ENCODE data around the gene RTL10.

Gene RTL10

DNA sequence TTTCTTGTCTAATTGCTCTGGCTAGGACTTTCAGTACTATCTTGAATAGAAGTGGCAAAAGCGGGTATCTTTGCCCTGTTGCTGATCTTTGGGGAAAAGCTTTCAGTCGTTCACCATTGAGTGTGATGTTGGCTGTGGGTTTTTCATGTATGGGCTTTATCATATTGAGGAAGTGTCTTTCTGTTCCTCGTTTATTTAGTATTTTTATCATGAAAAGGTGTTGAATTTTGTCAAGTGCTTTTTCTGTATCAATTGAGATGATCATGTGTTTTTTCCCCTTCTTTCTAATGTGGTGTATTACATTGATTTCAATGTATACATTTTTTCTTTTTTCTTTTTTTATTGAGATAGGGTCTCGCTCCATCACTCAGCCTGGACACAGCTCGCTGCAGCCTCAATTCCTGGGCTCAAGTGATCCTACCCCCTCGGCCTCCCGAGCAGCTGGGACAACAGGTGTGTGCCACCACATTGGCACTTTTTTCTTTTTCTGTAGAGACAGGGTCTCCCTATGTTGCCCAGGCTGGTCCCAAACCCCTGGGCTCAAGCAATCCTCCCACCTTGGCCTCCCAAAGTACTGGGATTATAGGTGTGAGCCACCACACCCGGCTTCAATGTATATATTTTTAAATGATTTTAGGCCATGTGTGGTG lies 5.3 kb upstream of the RTL10 start:
- no peak for FAIRE-seq

- no peak for FAIRE-seq
Observed at GRCh38 chr22:19857382-19857781, 2.7 kb upstream of the RTL10 start.

GRCh38 chr22:19855504-19856409 lies 1.1 kb upstream of the RTL10 start:
- FAIRE-seq, result no peak

GRCh38 chr22:19853879-19854777 lies 546 bp downstream of the RTL10 start:
- FAIRE-seq, result no peak

DNA sequence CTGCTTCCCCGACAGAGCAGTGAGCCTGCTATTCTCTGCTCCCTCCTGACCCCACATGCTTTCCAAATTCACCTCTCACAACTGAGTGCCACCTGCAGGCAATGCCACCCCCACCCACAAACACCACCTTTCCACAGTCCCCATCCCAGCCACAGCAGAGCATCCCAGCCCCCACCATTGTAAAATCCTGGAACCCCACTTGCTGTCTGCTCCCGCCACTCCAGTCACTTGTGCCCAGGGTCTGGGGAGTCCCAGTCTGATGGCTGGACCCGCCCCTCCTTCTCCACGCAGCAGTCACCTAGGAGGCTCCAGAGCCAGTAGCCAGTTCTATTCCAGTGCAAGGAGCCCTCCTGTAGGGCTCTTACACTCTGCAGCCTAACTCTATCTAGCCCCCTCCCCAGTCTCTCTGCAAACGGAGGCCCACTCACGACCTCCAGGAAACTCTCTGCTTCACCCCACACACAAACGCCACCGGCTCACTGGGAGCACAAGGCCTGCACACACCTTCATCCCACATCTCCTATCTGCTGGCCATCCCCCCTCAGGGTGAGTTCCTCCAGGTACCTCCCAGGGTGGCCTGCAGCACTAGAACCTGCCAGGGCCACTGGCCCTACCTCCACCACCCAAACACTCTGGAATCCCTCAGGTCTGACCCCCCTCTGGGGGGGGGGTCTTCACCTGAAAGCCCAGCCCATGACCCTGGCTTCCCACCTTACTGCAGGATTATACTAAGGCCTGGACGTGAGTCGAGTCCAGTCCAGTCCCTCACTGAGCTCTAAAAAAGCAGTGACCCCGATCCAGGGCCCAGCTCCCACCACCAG lies 1.4 kb downstream of the RTL10 start:
- FAIRE-seq, result no peak

DNA sequence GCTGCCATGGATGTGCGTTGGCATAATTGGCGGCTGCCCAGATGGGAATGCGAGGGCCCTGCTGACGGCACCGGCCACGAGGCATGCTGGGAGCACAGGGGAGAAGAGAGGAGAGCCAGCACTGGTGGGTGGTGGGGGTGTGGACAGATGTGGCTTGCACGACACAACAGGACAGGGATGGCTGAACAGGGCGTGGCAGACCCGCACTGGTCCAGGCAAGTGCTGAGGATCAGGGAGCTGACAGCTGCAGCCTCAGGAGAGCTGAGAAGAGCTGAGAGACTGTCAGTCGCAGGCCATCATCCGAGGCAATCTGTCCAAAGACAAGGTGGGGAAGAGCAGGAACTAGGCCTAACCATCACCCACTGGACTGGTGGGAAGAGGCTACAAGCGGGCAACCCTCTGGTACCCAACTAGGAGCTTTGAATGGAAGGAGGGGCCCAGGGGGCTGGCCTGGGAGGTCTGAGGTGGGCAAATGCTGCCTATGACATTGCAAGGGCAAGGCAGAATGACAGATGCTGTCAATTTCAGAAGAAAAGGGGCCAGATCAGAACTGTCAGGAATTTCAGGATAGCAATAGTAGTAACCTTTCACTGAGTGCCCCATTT lies 2.4 kb downstream of the RTL10 start:
- no peak for FAIRE-seq

DNA sequence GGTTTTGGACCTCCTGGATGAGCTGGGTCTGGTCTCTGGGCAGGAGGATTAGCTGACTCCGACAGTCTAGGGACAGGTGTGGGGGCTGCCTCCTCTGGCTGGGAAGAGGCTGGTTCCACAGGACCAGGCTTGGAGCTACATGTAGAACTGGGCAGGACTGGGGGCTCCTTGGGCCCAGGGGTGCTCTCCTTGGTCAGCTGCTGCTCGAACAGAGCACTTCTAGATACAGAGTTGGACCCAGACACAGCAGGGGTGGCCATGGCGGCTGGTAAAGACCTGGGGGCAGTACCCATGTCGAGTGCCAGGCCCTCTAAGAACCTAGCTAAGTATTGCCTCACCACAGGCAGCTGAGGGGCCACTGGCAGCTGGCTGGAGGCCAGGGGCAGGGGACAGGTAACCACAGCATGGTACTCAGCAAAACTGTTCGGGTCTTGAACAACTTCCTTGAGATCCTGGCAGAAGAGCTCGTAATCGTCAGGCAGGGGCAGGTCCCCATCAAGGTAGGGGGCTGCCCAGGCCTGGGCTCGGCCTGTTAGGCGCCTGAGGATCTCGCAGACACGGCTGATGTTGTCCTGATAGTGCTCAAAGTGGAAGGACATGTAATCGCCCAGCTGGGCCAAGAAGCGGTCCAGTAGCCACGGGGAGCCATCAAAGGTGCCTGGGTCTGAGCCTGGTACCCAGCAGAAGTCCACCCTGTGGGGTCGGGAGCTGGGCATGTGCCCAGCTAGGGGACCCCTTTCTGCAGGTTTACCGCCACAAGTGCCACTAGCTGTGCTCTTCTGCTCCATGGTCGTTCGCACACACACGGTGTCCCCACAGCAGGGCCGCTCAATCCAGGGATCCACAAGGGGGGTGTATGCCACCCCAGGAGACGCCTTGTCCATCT lies 3.1 kb downstream of the RTL10 start:
- no peak for FAIRE-seq

GRCh38 chr22:19850763-19851109 lies 3.9 kb downstream of the RTL10 start:
- FAIRE-seq, result no peak

DNA sequence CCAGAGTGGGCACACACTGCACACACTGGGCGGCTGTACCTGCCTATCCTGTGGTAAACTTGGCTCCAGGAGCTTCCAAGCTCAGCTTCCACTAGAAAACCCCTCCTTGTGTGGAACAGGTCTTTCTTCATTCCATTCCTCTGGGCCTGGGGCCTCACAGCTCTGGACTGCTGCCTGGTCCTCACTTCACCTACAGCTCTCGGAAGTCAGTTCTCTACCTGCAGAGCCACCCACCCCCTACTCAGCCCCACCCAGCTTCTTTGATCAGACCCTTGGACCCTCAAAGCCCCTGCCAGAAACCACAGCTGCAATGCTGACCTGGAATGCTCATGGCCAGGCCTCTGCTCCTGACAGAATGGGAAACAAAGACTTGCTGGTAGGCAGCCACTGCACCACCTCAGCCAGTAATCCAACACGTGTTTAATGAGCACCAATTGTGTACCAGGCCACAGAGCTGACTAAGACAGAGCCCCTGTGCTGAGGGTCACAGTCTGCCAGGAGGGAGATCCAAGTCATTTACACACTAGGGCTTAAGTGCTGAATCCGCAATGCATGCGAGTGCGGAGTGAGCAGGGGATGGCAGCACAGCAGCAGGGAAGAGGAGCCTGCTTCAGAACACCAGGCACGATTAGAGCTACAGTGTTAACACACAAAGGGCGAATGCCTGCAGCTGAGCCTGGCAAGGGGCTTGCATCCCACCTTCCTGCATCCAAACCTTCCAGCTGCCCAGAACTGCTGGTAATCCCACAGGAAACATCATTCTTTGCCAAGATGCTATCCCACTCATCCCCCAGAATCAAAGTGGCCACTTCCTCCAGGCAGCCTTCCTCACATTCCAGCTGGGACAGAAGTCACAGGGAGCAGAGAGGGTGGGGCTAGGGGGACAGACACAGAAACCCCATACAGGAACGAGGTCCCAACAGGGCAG lies 4.6 kb downstream of the RTL10 start:
- FAIRE-seq, result no peak

- no peak for FAIRE-seq
Observed at GRCh38 chr22:19848298-19849224, 6.1 kb downstream of the RTL10 start.

DNA sequence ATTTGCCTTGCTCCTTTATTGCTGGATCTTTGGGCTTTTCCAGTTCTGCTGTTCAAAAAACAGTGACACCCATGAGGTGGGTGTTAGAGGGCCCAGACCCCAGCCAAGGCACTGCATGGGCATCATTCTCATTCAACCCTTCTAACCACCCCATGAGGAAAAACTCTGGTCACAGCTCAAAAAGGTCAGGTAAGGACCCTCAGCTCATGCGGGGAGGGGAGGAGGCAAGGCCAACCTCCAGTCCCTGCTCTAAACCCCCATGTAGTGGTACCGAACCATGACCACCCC lies 7.4 kb downstream of the RTL10 start:
- no peak for FAIRE-seq

DNA sequence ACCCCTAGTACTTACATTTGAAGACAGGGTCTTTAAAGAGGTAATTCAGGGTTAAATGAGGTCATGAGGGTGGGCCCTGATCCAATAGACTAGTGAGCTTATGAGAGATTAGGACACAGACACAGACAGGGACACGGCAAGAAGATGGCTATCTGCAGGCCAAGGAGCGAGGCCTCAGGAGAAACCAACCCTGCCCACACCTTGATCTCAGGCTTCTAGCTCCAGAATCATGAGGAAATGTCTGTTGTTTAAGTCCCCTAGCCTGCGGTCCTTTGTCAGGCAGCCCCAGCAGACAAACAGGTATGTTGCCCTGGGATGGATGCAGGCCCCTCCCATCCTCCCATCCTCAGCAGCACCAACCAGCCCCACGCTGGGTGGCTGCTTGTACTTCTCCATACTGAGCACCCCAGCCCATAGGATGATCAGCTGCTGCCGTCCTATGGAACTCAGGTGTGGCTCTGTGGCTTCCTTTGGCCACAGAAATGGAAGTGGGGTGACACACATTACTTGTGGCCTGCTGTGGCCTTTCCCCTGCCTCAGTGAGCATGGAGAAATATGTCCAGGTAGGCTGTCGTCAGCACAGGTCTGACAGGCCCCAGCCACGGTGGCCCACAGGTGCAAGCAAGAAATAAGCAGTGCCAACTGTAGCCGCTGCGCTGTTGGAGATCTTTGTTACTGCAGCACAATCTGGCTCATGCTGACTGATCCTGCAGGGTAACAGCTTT lies 7.9 kb downstream of the RTL10 start:
- FAIRE-seq, result no peak

- FAIRE-seq, result no peak
Observed at GRCh38 chr22:19845054-19845722, 9.5 kb downstream of the RTL10 start.

GRCh38 chr22:19844377-19845053 lies 10.2 kb downstream of the RTL10 start:
- no peak for FAIRE-seq

DNA sequence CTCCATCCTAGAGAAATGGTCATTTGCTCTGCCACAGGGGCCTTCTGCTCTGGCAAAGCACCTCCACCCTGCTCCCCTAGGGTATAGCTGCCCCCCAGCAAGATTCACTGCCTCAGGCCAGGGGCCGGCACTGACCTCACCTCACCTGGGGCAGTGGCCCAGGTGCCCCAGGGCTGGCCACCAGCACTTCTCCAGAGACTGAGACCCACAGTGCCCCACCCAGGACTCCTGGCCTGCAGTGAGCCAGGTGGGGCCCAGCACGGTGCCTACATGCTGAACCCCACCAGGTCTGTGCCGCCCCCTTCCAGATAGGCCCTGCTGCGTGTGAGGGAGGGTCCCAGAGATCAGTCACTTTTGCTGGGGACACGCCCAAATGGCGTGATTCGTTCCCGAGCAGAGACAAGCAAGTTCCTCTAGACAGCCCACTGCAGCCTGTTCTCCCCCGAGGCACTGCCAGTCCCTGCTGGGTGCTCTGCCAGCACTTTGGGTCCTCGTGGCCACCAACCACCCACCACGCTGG lies 10.8 kb downstream of the RTL10 start:
- no peak for FAIRE-seq

DNA sequence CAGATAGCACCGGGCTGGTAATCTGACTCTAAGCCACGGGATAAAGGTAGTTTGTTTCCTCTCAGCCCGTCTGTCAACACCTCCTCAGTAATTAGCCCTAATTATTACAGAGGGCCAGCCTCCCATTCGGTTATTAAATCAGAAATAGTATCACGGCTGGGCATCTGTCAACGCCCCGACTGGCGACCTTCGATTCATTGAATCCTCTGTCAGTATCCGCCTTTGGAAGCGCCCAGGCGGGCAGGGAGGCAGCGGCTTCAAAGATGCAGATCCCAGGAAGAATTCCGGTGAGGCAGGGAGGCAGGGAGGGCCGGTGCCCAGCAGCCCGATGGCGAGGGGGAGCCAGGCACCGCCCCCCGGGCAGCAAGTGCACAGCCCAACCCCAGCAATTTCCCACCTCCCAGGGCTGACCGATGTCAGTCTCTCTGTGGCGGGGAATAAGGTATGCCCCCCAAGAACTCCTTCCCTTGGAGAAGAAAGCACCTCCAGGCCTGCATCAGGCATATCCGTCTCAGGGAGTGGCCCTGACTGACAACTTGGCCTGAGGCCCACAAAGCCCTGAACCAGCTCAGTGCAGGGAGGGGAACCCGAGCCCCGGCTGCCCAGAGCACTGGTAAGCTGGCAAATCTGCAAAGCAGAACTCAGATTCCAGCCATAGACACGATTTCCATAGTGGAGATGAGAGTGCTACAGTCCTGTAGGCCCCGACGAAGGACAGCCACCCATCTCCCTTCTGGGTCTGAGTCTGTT lies 11.4 kb downstream of the RTL10 start:
- FAIRE-seq, result no peak
